ENCODE data around the gene TSPAN18. TPM values are rescaled to one million over a fixed set of nuclear protein-coding genes. Genes with fewer than 3 reads are reported as not detected.

TSPAN18 gene
- total RNA-seq, 1 experiment from 2014 or later = 21.3 TPM

DNA sequence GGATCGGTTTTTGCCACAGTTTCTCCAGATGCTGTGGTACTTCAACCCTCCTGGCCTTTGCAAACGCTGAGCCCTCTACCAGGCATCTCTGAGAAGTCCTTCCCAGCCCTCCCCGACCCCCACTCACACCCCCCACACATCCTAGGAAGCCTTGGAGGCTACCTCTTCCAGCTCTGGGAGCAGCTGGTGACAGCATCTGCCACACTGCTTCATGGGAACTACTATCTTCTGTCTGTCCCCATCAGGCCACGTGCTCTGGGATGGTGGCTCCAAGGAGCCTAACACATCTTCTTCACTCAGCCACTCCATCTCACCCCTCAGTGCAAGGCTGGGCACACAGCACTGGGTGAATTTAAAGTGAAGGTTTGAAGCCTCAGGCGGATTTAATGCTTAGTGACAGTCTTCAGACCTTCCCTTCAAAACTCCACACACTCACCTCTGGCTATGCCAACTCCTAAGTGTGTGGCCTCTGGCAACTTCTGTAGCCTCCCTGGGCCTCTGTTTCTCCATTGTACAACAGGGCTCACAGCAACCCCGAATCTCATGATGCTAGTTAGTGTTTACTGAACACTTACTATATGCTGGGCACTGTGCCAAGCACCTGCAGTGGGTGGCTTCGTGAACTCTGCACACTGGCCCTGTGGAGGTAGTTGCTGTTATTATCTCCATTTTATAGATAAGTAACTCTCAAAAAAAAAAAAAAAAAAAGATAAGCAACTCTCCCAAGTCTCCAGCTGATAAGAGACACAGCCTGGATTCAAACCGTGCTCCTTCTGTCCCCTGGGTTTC, 231.2 kb downstream of the TSPAN18 start:
- BruUV-seq (replicated peaks) = no TSS peak
- ChIA-PET CTCF (no interaction called here), POLR2A (no interaction called here)
- intact Hi-C loops (cut with micrococcal nuclease; ENCODE audit: unreplicated experiment) (no loop called here), in situ Hi-C loops (cut with HindIII; ENCODE audit: low pct_unique_long_range_greater_than_20kb, low sequenced_read_pairs) (no loop called here)
- Histone ChIP-seq H3K27ac (ENCODE audit: low read length) (no peak overlapping the region), H3K9me3 (ENCODE audit: control insufficient read depth, insufficient read depth, low read depth, low read length) (no peaks in the 10 kb centered on the region), H3K27me3 (ENCODE audit: control insufficient read depth, insufficient read depth, low read length) (no peaks in the 10 kb centered on the region), H3K4me3 (ENCODE audit: low read depth in 2 of 2, low read length in 2 of 2) (no peak overlapping the region), H3K36me3 (ENCODE audit: control insufficient read depth, insufficient read depth, low read length) (no peaks in the 10 kb centered on the region), H3K4me1 (ENCODE audit: control insufficient read depth, insufficient read depth, low read length) (peaks cover 16% of the 10 kb centered on the region; the same call in 1 of the 2 replicates)
- ATAC-seq = 0 out of 2 replicates have a peak, but pooled peaks have one; percentile 14
- no peak for DNase-seq (ENCODE audit: low read depth, low spot score)
- TF ChIP-seq SIN3A (IDR thresholded peaks at IDR 0.05; ENCODE audit: borderline replicate concordance, insufficient read depth, low read depth, low read length) = no peak
- TF ChIP-seq, protein P1, sequence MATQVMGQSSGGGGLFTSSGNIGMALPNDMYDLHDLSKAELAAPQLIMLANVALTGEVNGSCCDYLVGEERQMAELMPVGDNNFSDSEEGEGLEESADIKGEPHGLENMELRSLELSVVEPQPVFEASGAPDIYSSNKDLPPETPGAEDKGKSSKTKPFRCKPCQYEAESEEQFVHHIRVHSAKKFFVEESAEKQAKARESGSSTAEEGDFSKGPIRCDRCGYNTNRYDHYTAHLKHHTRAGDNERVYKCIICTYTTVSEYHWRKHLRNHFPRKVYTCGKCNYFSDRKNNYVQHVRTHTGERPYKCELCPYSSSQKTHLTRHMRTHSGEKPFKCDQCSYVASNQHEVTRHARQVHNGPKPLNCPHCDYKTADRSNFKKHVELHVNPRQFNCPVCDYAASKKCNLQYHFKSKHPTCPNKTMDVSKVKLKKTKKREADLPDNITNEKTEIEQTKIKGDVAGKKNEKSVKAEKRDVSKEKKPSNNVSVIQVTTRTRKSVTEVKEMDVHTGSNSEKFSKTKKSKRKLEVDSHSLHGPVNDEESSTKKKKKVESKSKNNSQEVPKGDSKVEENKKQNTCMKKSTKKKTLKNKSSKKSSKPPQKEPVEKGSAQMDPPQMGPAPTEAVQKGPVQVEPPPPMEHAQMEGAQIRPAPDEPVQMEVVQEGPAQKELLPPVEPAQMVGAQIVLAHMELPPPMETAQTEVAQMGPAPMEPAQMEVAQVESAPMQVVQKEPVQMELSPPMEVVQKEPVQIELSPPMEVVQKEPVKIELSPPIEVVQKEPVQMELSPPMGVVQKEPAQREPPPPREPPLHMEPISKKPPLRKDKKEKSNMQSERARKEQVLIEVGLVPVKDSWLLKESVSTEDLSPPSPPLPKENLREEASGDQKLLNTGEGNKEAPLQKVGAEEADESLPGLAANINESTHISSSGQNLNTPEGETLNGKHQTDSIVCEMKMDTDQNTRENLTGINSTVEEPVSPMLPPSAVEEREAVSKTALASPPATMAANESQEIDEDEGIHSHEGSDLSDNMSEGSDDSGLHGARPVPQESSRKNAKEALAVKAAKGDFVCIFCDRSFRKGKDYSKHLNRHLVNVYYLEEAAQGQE (IDR thresholded peaks at IDR 0.05; ENCODE audit: insufficient read depth in 1 of 2, low read depth in 2 of 2, low read length in 1 of 2) = no peak
- TF ChIP-seq, protein P2, sequence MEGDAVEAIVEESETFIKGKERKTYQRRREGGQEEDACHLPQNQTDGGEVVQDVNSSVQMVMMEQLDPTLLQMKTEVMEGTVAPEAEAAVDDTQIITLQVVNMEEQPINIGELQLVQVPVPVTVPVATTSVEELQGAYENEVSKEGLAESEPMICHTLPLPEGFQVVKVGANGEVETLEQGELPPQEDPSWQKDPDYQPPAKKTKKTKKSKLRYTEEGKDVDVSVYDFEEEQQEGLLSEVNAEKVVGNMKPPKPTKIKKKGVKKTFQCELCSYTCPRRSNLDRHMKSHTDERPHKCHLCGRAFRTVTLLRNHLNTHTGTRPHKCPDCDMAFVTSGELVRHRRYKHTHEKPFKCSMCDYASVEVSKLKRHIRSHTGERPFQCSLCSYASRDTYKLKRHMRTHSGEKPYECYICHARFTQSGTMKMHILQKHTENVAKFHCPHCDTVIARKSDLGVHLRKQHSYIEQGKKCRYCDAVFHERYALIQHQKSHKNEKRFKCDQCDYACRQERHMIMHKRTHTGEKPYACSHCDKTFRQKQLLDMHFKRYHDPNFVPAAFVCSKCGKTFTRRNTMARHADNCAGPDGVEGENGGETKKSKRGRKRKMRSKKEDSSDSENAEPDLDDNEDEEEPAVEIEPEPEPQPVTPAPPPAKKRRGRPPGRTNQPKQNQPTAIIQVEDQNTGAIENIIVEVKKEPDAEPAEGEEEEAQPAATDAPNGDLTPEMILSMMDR (IDR thresholded peaks at IDR 0.05) = no peak
- no peak for TF ChIP-seq TCF7L2 (IDR thresholded peaks at IDR 0.05; ENCODE audit: low read depth, low read length)
- TF ChIP-seq POLR2AphosphoS5 (IDR thresholded peaks at IDR 0.05; ENCODE audit: low read depth, low read length) = no peak

DNA sequence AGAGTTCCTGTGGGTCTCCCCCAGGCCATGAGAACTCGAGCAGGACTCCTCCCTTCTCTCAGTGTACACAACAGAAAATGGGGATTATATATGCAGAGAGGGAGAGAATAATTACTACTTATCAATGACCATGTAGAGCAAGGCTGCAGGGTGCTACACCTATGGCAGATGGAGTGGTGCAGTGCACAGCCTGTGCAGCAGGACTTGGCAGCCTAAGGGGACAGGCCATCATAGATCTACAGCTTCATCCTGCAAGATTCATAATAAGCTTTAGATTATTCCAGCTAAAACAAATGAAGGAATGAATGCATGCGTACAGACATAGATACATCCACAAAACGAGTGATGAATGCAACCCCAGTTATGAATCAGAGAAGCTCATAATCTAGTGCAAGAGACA, 232.3 kb downstream of the TSPAN18 start:
- in situ Hi-C loops (cut with HindIII; ENCODE audit: low pct_unique_long_range_greater_than_20kb, low sequenced_read_pairs) (no loop called here), intact Hi-C loops (cut with micrococcal nuclease; ENCODE audit: unreplicated experiment) (no loop called here)
- DNase-seq (ENCODE audit: low read depth, low spot score) (no peak), ATAC-seq (no peak)
- ChIA-PET CTCF (no interaction called here), POLR2A (no interaction called here)
- TF ChIP-seq, protein P1 (IDR thresholded peaks at IDR 0.05; ENCODE audit: insufficient read depth in 1 of 2, low read depth in 2 of 2, low read length in 1 of 2) = no peak
- no peak for TF ChIP-seq POLR2AphosphoS5 (IDR thresholded peaks at IDR 0.05; ENCODE audit: low read depth, low read length)
- TF ChIP-seq TCF7L2 (IDR thresholded peaks at IDR 0.05; ENCODE audit: low read depth, low read length) = no peak
- no peak for TF ChIP-seq SIN3A (IDR thresholded peaks at IDR 0.05; ENCODE audit: borderline replicate concordance, insufficient read depth, low read depth, low read length)
- TF ChIP-seq, protein P2 (IDR thresholded peaks at IDR 0.05) = no peak
- H3K36me3 ChIP-seq (ENCODE audit: control insufficient read depth, insufficient read depth, low read length) = no peaks in the 10 kb centered on the region
- no peak overlapping the region for H3K27ac ChIP-seq (ENCODE audit: low read length)
- no TSS peak for BruUV-seq (replicated peaks)
- H3K9me3 ChIP-seq (ENCODE audit: control insufficient read depth, insufficient read depth, low read depth, low read length) = no peaks in the 10 kb centered on the region
- H3K4me1 ChIP-seq (ENCODE audit: control insufficient read depth, insufficient read depth, low read length) = peaks cover 16% of the 10 kb centered on the region; the same call in 1 of the 2 replicates
- H3K27me3 ChIP-seq (ENCODE audit: control insufficient read depth, insufficient read depth, low read length) = no peaks in the 10 kb centered on the region
- H3K4me3 ChIP-seq (ENCODE audit: low read depth in 2 of 2, low read length in 2 of 2) = no peak overlapping the region

Measured in Panc1 (cell line).